H1 (cell line): Measurements from ENCODE around the gene TNIK. TPM values are rescaled to one million over a fixed set of nuclear protein-coding genes. Genes with fewer than 3 reads are reported as not detected.

Experiments used
- CEBPB ChIP-seq: IDR thresholded peaks from 2 replicates; pipeline ENCODE4 v1.6.1; 2012; ENCODE audit warnings: low read depth, low read length
- CTCF ChIP-seq, 3 experiments: IDR thresholded peaks; 1 replicate in 2 of 3; 2 replicates in 1 of 3; pipeline versions ENCODE4 v1.5.1 to v1.6.1; 2011; ENCODE audit warnings: low read length in 3 of 3, mild to moderate bottlenecking in 3 of 3, inconsistent platforms in 2 of 3, low read depth in 1 of 3, moderate library complexity in 1 of 3; ENCODE audit not compliant: insufficient read depth in 1 of 3; ENCODE audit errors: control extremely low read depth in 1 of 3
- RXRA ChIP-seq: IDR thresholded peaks from 2 replicates; pipeline ENCODE4 v1.6.1; 2011; ENCODE audit warnings: low read depth, mild to moderate bottlenecking, low read length, moderate library complexity; ENCODE audit not compliant: insufficient read depth
- SIN3A ChIP-seq, 2 experiments: IDR thresholded peaks in 1 of 2; conservative IDR thresholded peaks in 1 of 2; 2 replicates each; pipeline ENCODE4 v1.6.1; 2011 to 2012; ENCODE audit warnings: low read length in 2 of 2, improper control_type of control experiment in 1 of 2, low read depth in 1 of 2, mild to moderate bottlenecking in 1 of 2
- SIX5 ChIP-seq: IDR thresholded peaks from 2 replicates; pipeline ENCODE4 v1.6.1; 2011; ENCODE audit warnings: mild to moderate bottlenecking, low read depth, low read length
- TAF7 ChIP-seq: optimal IDR thresholded peaks from 2 replicates; pipeline ENCODE3; 2011; ENCODE audit warnings: low read depth, mild to moderate bottlenecking, inconsistent platforms, low read length, moderate library complexity, borderline replicate concordance
- polyA plus RNA-seq, 7 experiments: library from polyadenylated mRNA; depleted of rRNA in 3 of 7; stranded (reverse) in 5 of 7; unstranded in 2 of 7; fragments of >200 nt in 5 of 7; fragments of 200-250 nt in 2 of 7; gene quantifications; 1 replicate in 5 of 7; 2 replicates in 1 of 7; 4 replicates in 1 of 7; pipeline versions ENCODE4 v1.2.1 to v1.2.3, GENCODE V29; 2011 to 2013; ENCODE audit warnings: missing spikeins in 2 of 7, mixed read lengths in 2 of 7
- total RNA-seq: library from RNA; stranded (reverse); fragmentation: NEBNext Ultra II Directional; extraction: Animal tissue kit (Norgen Biotek cat#: 25700); gene quantifications from 2 replicates; pipeline ENCODE4 v1.2.1, GENCODE V29; 2021
- TF ChIP-seq, protein P1 (sequence below): IDR thresholded peaks from 2 replicates; pipeline ENCODE4 v1.6.1; 2012; ENCODE audit warnings: inconsistent platforms

TNIK gene
- total and polyA plus RNA-seq, 2 of the 8 experiments (the other 6 are each of a cell fraction or from before 2014, with no cell fraction given) = 7.4 to 42.0 TPM

DNA sequence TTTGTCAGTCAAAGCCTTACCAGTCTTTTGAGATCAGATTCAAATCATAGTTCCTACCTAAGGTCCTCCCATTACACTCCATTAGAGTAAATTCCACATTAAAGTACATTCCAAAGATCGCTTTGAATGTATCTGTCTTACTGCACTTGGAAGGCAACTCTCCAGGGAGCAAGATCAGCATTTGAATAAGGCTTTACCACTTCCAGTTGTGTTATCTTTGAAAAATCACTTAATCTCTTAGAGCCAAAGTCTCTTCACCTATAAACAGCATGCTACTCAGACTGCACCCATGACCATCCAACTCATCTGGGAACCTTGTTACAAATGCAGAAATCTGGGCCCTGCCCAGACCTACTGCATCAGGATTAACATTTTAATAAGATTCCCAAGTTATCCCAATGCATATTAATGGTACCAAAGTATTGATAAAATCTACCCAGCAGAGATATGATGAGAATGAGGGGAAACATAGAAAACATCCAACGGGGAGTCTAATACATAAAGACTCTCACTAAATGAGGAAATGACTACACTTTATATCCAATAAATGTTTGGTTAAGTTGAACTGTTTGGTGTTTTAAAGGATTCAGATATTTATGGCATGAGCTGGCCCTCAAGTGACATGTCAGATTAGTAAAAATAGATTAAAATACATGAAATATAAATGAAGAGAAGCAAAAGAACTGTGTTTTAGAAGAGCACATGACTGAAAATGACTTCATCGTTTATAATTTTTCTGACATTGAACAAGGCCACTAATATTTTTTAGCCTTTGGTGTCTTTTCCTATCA is 75.9 kb downstream of the TNIK start (continued):
- TF ChIP-seq SIN3A (conservative IDR thresholded peaks at IDR 0.05 in 1 of 2, IDR thresholded peaks at IDR 0.05 in 1 of 2; ENCODE audit: low read depth in 1 of 2, low read length in 2 of 2) = no peak
- no peak for TF ChIP-seq CTCF (IDR thresholded peaks at IDR 0.05; ENCODE audit: control extremely low read depth in 1 of 3, insufficient read depth in 1 of 3, low read depth in 1 of 3, low read length in 3 of 3)
- no peak for TF ChIP-seq SIX5
- TF ChIP-seq CEBPB = no peak
- no peak for TF ChIP-seq RXRA
- TF ChIP-seq, protein P1, sequence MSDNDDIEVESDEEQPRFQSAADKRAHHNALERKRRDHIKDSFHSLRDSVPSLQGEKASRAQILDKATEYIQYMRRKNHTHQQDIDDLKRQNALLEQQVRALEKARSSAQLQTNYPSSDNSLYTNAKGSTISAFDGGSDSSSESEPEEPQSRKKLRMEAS = no peak
- no peak for TF ChIP-seq TAF7
